Muscle of leg (tissue), 11 donors: Measurements from ENCODE around the gene CAPN11. TPM values are rescaled to one million over a fixed set of nuclear protein-coding genes. Genes with fewer than 3 reads are reported as not detected.
"Not testable (repeated sequence)": the region's sequence is repeated elsewhere in the genome, so short reads cannot be mapped to it uniquely, and the experiment has no call there.

Source experiments
- DNase-seq: peaks from one replicate; pipeline ENCODE4 v3.0.0; 2013
- H3K27ac ChIP-seq: one replicate; pipeline ENCODE4 v1.5.1; 2013; ENCODE audit warnings: mild to moderate bottlenecking, low read length, control low read depth
- H3K27me3 ChIP-seq: one replicate; pipeline ENCODE4 v1.6.1; 2013; ENCODE audit warnings: low read length; ENCODE audit not compliant: control insufficient read depth, insufficient read depth
- H3K36me3 ChIP-seq: one replicate; pipeline ENCODE4 v1.6.1; 2013; ENCODE audit warnings: low read length; ENCODE audit not compliant: control insufficient read depth, insufficient read depth
- H3K4me1 ChIP-seq: one replicate; pipeline ENCODE4 v1.6.1; 2013; ENCODE audit warnings: low read length; ENCODE audit not compliant: control insufficient read depth, insufficient read depth
- H3K4me3 ChIP-seq: one replicate; pipeline ENCODE4 v1.5.1; 2013; ENCODE audit warnings: low read length, control low read depth
- H3K9me3 ChIP-seq: replicated peaks from 2 replicates; pipeline ENCODE4 v1.6.1; 2013; ENCODE audit warnings: low read depth, low read length; ENCODE audit not compliant: control insufficient read depth
- WGBS: methylation state at CpG from one replicate; pipeline ENCODE4 v1.1.5; 2013; ENCODE audit warnings: missing lambda C conversion rate; ENCODE audit not compliant: insufficient coverage; 5-methylcytosine and 5-hydroxymethylcytosine counted together
- polyA plus RNA-seq, 8 donors: library from polyadenylated mRNA; unstranded; fragments of 120-200 nt; gene quantifications; one replicate each; pipeline versions ENCODE4 v1.2.1 to v1.2.3, GENCODE V29; 2013; ENCODE audit warnings: inconsistent platforms in 1 of 8, low replicate concordance in 1 of 8; ENCODE audit not compliant: insufficient read length in 8 of 8, insufficient read depth in 1 of 8
- total RNA-seq: library from RNA; stranded (reverse); fragments of 120-200 nt; gene quantifications from one replicate; pipeline ENCODE4 v1.2.4, GENCODE V29; 2013

Gene CAPN11
- total and polyA plus RNA-seq, 9 donors, result 0.13 to 0.54 (median 0.28) TPM

DNA sequence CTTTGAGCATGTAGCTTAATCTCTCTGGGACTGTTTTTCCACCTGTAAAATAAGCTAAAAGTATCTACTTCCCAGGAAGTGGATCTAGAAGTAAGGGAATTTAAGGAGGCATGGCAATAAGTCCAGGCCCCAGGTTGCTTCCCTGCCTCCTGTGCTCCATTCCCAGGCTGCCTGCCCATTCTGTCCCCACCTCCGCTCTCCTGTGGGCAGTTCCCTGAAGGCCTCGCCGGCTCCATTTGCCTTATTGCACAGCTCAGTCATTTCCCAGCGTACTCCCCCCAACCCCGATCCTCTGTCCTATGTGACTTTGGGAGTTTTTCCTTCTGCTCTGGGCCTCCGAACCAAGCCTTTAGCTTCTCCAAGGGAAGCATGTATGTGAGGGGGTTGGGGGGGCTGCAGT, 69.4 kb downstream of the CAPN11 start:
- WGBS, result 100% methylated on average over 1 of the region's 6 CpGs
- Histone ChIP-seq H3K9me3 (no peaks in the 10 kb centered on the region), H3K36me3 (peaks cover 55% of the 10 kb centered on the region), H3K27ac (no peak overlapping the region), H3K27me3 (no peaks in the 10 kb centered on the region), H3K4me3 (no peak overlapping the region), H3K4me1 (peaks cover 59% of the 10 kb centered on the region)
- DNase-seq, result no peak

DNA sequence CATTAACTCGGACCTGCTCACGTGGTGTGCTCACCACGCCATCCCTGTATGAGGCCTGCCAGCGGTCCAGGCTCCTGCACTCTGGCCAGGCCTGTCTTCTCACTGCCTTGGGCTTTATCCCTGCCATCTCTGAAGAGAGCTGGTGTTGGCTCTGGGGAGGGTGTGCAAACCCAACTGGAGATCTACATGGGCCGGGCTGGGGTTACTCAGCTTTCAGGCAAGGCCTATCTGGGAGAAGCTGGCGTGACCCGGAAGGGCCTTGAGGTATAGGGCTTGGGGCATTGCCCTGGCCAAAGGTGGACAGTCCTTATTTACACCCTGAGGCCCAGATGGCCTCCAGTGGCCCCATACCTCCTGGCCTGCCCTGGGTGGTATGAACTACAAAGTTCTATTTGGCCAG, 69.8 kb downstream of the CAPN11 start:
- no peak for DNase-seq
- Histone ChIP-seq H3K36me3 (peaks cover 57% of the 10 kb centered on the region), H3K27ac (no peak overlapping the region), H3K27me3 (no peaks in the 10 kb centered on the region), H3K4me1 (peaks cover 61% of the 10 kb centered on the region), H3K4me3 (no peak overlapping the region), H3K9me3 (no peaks in the 10 kb centered on the region)
- 88% methylated on average over 3 of the region's 7 CpGs for WGBS

DNA sequence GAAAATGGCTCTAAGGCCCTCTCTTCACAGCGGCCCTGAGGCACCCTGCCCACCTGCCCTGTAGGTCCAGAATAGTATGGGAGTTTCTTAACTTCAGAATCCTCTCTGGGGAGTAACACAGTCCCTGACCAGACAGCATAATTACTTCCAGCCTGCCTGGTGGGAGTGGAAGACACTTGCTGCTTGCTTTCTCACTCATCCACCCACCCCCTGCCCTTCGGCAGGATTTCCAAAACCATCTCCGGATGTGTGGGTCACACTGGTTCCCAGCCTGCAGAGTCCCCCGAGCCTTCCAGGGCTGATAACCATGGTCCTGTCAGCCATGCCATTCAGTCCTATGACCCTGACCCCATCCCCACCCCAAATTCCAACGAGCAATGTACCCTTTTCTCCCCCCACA, 70.2 kb downstream of the CAPN11 start:
- Histone ChIP-seq H3K27me3 (no peaks in the 10 kb centered on the region), H3K36me3 (peaks cover 61% of the 10 kb centered on the region), H3K4me1 (peaks cover 64% of the 10 kb centered on the region), H3K27ac (no peak overlapping the region), H3K9me3 (no peaks in the 10 kb centered on the region), H3K4me3 (no peak overlapping the region)
- DNase-seq, result no peak
- WGBS, result 82% methylated on average over 4 of the region's 5 CpGs

DNA sequence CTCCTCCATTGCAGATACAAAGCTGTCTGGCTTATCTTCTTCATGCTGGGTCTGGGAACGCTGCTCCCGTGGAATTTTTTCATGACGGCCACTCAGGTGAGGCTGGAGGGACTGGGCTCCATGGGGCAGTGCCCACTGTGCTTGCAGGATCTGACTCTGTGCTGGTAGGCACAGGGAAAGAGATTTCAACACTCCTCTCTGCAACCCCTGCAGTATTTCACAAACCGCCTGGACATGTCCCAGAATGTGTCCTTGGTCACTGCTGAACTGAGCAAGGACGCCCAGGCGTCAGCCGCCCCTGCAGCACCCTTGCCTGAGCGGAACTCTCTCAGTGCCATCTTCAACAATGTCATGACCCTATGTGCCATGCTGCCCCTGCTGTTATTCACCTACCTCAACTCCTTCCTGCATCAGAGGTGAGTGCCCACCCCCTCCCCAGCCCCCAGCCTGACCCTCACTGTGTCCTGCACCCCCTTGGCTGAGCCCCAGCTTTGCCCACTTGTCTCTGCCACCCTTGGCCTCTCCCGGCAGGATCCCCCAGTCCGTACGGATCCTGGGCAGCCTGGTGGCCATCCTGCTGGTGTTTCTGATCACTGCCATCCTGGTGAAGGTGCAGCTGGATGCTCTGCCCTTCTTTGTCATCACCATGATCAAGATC, 70.9 kb downstream of the CAPN11 start:
- DNase-seq, result no peak
- 95% methylated on average over 11 of the region's 11 CpGs for WGBS
- Histone ChIP-seq H3K4me1 (peaks cover 64% of the 10 kb centered on the region), H3K36me3 (peaks cover 64% of the 10 kb centered on the region), H3K9me3 (no peaks in the 10 kb centered on the region), H3K27ac (no peak overlapping the region), H3K27me3 (no peaks in the 10 kb centered on the region), H3K4me3 (no peak overlapping the region)

DNA sequence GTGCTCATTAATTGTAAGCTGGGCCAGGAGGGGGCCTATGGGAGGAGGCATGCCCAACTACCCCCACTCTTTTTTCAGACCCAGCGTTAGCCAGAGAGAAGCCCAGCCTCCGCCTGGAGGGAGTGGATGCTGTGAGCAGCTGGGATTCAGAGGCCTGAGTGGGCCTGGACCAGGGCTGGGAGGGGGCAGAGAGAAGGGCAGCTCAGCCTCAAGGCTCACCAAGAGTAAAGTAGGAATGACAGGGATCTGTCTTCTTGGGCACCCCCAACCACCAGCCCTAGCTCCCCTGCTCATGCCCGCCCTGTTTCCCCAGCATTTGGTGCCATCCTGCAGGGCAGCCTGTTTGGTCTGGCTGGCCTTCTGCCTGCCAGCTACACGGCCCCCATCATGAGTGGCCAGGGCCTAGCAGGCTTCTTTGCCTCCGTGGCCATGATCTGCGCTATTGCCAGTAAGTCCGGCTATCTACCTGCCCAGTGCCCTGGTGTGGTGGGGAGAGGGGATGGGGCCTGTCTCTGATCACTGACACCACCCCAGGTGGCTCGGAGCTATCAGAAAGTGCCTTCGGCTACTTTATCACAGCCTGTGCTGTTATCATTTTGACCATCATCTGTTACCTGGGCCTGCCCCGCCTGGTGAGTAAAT, 71.5 kb downstream of the CAPN11 start:
- Histone ChIP-seq H3K4me1 (peaks cover 64% of the 10 kb centered on the region), H3K36me3 (peaks cover 70% of the 10 kb centered on the region), H3K27me3 (no peaks in the 10 kb centered on the region), H3K9me3 (no peaks in the 10 kb centered on the region), H3K4me3 (no peak overlapping the region), H3K27ac (no peak overlapping the region)
- WGBS, result 88% methylated on average over 1 of the region's 10 CpGs
- DNase-seq, result no peak

DNA sequence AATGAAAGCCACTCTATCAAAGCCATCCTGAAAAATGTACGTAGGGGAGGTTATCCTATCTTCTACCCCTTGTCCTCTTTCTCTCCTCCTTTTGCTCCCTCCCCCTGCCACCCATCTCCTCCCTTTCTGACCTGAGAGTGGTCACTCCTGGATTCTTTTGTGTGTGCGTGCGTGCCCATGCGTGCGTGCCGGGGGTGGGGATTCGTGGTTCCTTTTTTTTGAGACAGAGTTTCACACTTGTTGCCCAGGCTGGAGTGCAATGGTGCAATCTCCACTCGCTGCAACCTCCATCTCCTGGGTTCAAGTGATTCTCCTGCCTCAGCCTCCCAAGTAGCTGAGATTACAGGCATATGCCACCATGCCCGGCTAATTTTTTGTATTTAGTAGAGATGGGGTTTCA, 72.8 kb downstream of the CAPN11 start:
- peaks cover 78% of the 10 kb centered on the region for H3K36me3 ChIP-seq
- not testable (repeated sequence) for DNase-seq, H3K4me3 ChIP-seq, H3K9me3 ChIP-seq, H3K27me3 ChIP-seq, H3K27ac ChIP-seq
- peaks cover 54% of the 10 kb centered on the region for H3K4me1 ChIP-seq
- WGBS, result 100% methylated on average over 1 of the region's 9 CpGs

DNA sequence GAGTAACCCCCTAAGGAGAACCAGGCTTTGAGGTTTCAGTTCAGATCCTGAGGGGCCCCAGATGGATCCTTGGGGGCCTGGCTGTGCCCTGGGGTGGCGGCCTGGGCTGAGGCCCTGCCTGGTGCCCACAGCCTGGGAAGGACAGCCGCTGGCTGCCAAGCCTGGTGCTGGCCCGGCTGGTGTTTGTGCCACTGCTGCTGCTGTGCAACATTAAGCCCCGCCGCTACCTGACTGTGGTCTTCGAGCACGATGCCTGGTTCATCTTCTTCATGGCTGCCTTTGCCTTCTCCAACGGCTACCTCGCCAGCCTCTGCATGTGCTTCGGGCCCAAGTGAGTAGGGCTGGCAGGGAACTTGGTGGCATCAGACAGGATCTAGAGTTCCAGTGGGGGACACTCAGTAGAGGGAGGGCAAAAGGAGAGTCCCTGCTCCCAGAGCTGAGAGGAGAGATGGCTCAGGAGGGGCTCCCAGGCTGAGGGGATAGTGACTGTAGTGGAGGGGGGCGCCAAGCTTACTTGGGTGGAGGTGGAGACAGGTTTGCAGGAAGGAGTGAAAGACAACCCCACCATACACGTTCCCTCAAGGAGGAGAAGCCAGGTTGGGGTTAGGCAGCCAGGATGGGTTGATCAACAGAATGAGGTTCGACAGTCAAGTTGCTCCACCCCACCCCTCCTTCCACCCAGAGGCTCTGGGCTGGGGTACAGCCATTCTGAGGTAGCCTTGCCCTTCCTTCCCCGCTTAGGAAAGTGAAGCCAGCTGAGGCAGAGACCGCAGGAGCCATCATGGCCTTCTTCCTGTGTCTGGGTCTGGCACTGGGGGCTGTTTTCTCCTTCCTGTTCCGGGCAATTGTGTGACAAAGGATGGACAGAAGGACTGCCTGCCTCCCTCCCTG, 74.3 kb downstream of the CAPN11 start:
- H3K4me1 ChIP-seq, result peaks cover 49% of the 10 kb centered on the region
- no peaks in the 10 kb centered on the region for H3K9me3 ChIP-seq
- no peak for DNase-seq
- no peaks in the 10 kb centered on the region for H3K27me3 ChIP-seq
- H3K36me3 ChIP-seq, result peaks cover 72% of the 10 kb centered on the region
- WGBS, result 90% methylated on average over 12 of the region's 16 CpGs
- no peak overlapping the region for H3K27ac ChIP-seq
- H3K4me3 ChIP-seq, result no peak overlapping the region

DNA sequence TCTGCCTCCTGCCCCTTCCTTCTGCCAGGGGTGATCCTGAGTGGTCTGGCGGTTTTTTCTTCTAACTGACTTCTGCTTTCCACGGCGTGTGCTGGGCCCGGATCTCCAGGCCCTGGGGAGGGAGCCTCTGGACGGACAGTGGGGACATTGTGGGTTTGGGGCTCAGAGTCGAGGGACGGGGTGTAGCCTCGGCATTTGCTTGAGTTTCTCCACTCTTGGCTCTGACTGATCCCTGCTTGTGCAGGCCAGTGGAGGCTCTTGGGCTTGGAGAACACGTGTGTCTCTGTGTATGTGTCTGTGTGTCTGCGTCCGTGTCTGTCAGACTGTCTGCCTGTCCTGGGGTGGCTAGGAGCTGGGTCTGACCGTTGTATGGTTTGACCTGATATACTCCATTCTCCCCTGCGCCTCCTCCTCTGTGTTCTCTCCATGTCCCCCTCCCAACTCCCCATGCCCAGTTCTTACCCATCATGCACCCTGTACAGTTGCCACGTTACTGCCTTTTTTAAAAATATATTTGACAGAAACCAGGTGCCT, 75.0 kb downstream of the CAPN11 start:
- H3K36me3 ChIP-seq, result peaks cover 65% of the 10 kb centered on the region
- DNase-seq, result no peak
- peaks cover 45% of the 10 kb centered on the region for H3K4me1 ChIP-seq
- peak overlapping the region; percentile 77 for H3K27ac ChIP-seq
- no peaks in the 10 kb centered on the region for H3K27me3 ChIP-seq
- no peak overlapping the region for H3K4me3 ChIP-seq
- H3K9me3 ChIP-seq, result no peaks in the 10 kb centered on the region
- 53% methylated on average over 5 of the region's 14 CpGs for WGBS
